OCI-LY3 (cell line): ENCODE data around the gene ANKRD11.

Experiments used
- CTCF ChIP-seq: fragments of 200-600, 300-600 bp; sonication (generic); IDR thresholded peaks from 2 replicates; pipeline ENCODE4 v1.5.1; 2014; ENCODE audit warnings: antibody characterized with exemption, low read length, low read depth
- EZH2phosphoT487 ChIP-seq: fragments of 200-600 bp; shearing (Covaris generic); IDR thresholded peaks from 2 replicates; pipeline ENCODE4 v1.6.1; 2018; ENCODE audit warnings: antibody characterized with exemption, mixed run types, low read depth

GRCh38 chr16:89426736-89427530, 63.4 kb downstream of the ANKRD11 start:
- TF ChIP-seq CTCF, result no peak
- no peak for TF ChIP-seq EZH2phosphoT487
